ENCODE measurements around the gene LDLRAD4.

LDLRAD4 gene

GRCh38 chr18:13178197-13178596 is 40.4 kb upstream of the LDLRAD4 start:
- no peaks in the 10 kb centered on the region for H3K36me3 ChIP-seq
- no peak overlapping the region for H3K27ac ChIP-seq
- H3K9me3 ChIP-seq, result no peaks in the 10 kb centered on the region
- intact Hi-C loops (cut with DNase I; ENCODE audit: low total_unique reads), result no loop called here
- peaks cover 0 to 11% (median 0%) of the 10 kb centered on the region in 4 donors for H3K4me1 ChIP-seq
- TF ChIP-seq CTCF (IDR thresholded peaks at IDR 0.05), result no peak
- DNase-seq, result no peak
- no peak overlapping the region for H3K4me3 ChIP-seq
- peaks cover 0 to 4% of the 10 kb centered on the region in 2 donors for H3K27me3 ChIP-seq

- no peak overlapping the region for H3K4me3 ChIP-seq
- peaks cover 0 to 11% (median 0%) of the 10 kb centered on the region in 4 donors for H3K4me1 ChIP-seq
- H3K9me3 ChIP-seq, result no peaks in the 10 kb centered on the region
- DNase-seq, result no peak
- peaks cover 0 to 4% of the 10 kb centered on the region in 2 donors for H3K27me3 ChIP-seq
- TF ChIP-seq CTCF (IDR thresholded peaks at IDR 0.05), result no peak
- intact Hi-C loops (cut with DNase I; ENCODE audit: low total_unique reads), result no loop called here
- H3K36me3 ChIP-seq, result no peaks in the 10 kb centered on the region
- no peak overlapping the region for H3K27ac ChIP-seq
Observed at GRCh38 chr18:13178976-13179375, 39.6 kb upstream of the LDLRAD4 start.

GRCh38 chr18:13179566-13180113 is 38.9 kb upstream of the LDLRAD4 start:
- Histone ChIP-seq H3K4me1 (peaks cover 0 to 11% (median 0%) of the 10 kb centered on the region in 4 donors), H3K36me3 (no peaks in the 10 kb centered on the region), H3K27ac (no peak overlapping the region), H3K4me3 (no peak overlapping the region), H3K27me3 (peaks cover 0 to 4% of the 10 kb centered on the region in 2 donors), H3K9me3 (no peaks in the 10 kb centered on the region)
- DNase-seq, result no peak
- intact Hi-C loops (cut with DNase I; ENCODE audit: low total_unique reads), result no loop called here
- TF ChIP-seq CTCF (IDR thresholded peaks at IDR 0.05), result no peak

- no peak for TF ChIP-seq CTCF (IDR thresholded peaks at IDR 0.05)
- peaks cover 0 to 1% (median 0%) of the 10 kb centered on the region in 4 donors for H3K4me1 ChIP-seq
- H3K9me3 ChIP-seq, result no peaks in the 10 kb centered on the region
- H3K27me3 ChIP-seq, result peaks cover 0 to 4% of the 10 kb centered on the region in 2 donors
- no peak overlapping the region for H3K4me3 ChIP-seq
- DNase-seq, result no peak
- no peaks in the 10 kb centered on the region for H3K36me3 ChIP-seq
- no peak overlapping the region for H3K27ac ChIP-seq
- intact Hi-C loops (cut with DNase I; ENCODE audit: low total_unique reads), result no loop called here
Observed at GRCh38 chr18:13180614-13181375, 37.8 kb upstream of the LDLRAD4 start.

- no peak for TF ChIP-seq CTCF (IDR thresholded peaks at IDR 0.05)
- intact Hi-C loops (cut with DNase I; ENCODE audit: low total_unique reads), result no loop called here
Observed at GRCh38 chr18:13181765-13182164, 36.8 kb upstream of the LDLRAD4 start.

More at GRCh38 chr18:13181765-13182164, 36.8 kb upstream of the LDLRAD4 start:
- Histone ChIP-seq H3K27me3 (peaks cover 0 to 4% of the 10 kb centered on the region in 2 donors), H3K4me3 (no peak overlapping the region), H3K27ac (no peak overlapping the region), H3K9me3 (no peaks in the 10 kb centered on the region), H3K36me3 (no peaks in the 10 kb centered on the region), H3K4me1 (no peaks in the 10 kb centered on the region)
- DNase-seq, result no peak

Measured in tibial artery (tissue), 4 donors.